Measurements from ENCODE around the gene ATP5F1D.

The ATP5F1D gene

GRCh38 chr19:1264801-1265614 is 23.5 kb downstream of the ATP5F1D start:
- no peak for TF ChIP-seq CTCF (IDR thresholded peaks at IDR 0.05; ENCODE audit: control insufficient read depth, insufficient read depth, low read depth, low read length, missing control alignments)
- no peak overlapping the region for H3K4me3 ChIP-seq (ENCODE audit: control insufficient read depth, low read depth, low read length)
- no peak for DNase-seq (ENCODE audit: low read depth)

GRCh38 chr19:1265615-1266128 is 24.1 kb downstream of the ATP5F1D start:
- H3K4me3 ChIP-seq (ENCODE audit: control insufficient read depth, low read depth, low read length): peak overlapping the region; percentile 53

DNA sequence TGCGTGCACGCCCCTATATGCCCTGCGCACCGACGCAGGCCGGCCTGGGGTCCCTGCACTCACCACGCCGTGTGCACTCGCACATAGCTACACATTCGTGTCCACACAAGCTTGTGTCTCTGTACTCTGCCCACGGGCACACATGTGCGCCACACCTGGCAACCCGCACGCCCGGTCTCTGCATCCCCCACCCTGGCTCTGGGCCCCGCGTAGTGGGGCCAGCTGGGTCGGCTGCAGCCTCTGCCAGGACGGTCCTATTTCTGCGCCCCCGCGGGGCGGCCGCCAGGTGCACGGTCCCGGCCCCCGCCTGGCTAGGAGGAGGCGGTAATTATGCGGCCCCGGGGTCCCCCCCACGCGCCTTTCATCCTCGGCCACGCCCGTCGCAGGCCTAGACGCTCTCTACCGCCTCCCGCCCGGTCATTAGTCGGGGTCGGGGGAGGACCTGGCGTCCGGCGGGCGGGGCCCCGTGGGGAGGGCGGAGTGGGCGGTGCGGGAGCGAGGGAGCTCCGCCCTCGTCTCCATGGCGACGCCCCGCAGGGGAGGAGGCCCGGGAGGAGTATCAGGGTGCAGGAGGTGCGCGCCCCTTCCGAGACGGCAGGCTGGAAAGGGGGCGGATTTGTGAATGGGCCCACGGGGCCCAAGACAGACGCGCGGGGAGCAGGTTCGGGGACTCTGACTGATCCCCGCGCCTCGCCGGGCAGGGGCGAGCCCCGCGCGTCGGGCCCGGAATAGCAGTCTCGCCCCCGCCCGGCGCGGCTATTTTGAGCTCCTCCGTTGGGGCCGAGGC is 24.8 kb downstream of the ATP5F1D start:
- DNase-seq (ENCODE audit: low read depth): no peak
- TF ChIP-seq CTCF (IDR thresholded peaks at IDR 0.05; ENCODE audit: control insufficient read depth, insufficient read depth, low read depth, low read length, missing control alignments): no peak
- peak overlapping the region; percentile 53 for H3K4me3 ChIP-seq (ENCODE audit: control insufficient read depth, low read depth, low read length)

More at GRCh38 chr19:1265615-1266128, 24.1 kb downstream of the ATP5F1D start:
- DNase-seq (ENCODE audit: low read depth): no peak
- TF ChIP-seq CTCF (IDR thresholded peaks at IDR 0.05; ENCODE audit: control insufficient read depth, insufficient read depth, low read depth, low read length, missing control alignments): no peak

- TF ChIP-seq CTCF (IDR thresholded peaks at IDR 0.05; ENCODE audit: control insufficient read depth, insufficient read depth, low read depth, low read length, missing control alignments): peak; percentile 71
- H3K4me3 ChIP-seq (ENCODE audit: control insufficient read depth, low read depth, low read length): peak overlapping the region; percentile 53
- DNase-seq (ENCODE audit: low read depth): no peak
Measured at GRCh38 chr19:1266916-1267476, 25.4 kb downstream of the ATP5F1D start.

GRCh38 chr19:1267477-1268225 is 26.1 kb downstream of the ATP5F1D start:
- no peak for TF ChIP-seq CTCF (IDR thresholded peaks at IDR 0.05; ENCODE audit: control insufficient read depth, insufficient read depth, low read depth, low read length, missing control alignments)
- H3K4me3 ChIP-seq (ENCODE audit: control insufficient read depth, low read depth, low read length): peak overlapping the region; percentile 53
- DNase-seq (ENCODE audit: low read depth): no peak
